Activated effector memory CD4-positive, alpha-beta T cell treated with Interleukin-2 at 50 U/mL for 16 hours (primary cell): ENCODE data around the gene KRTAP10-6.
"Not testable (repeated sequence)": the region's sequence is repeated elsewhere in the genome, so short reads cannot be mapped to it uniquely, and the experiment has no call there.

Source experiments
- DNase-seq: peaks from one replicate; pipeline ENCODE4 v3.0.0-alpha.2; 2020

KRTAP10-6 gene

GRCh38 chr21:44575307-44576024 is 16.8 kb downstream of the KRTAP10-6 start:
- no peak for DNase-seq

DNA sequence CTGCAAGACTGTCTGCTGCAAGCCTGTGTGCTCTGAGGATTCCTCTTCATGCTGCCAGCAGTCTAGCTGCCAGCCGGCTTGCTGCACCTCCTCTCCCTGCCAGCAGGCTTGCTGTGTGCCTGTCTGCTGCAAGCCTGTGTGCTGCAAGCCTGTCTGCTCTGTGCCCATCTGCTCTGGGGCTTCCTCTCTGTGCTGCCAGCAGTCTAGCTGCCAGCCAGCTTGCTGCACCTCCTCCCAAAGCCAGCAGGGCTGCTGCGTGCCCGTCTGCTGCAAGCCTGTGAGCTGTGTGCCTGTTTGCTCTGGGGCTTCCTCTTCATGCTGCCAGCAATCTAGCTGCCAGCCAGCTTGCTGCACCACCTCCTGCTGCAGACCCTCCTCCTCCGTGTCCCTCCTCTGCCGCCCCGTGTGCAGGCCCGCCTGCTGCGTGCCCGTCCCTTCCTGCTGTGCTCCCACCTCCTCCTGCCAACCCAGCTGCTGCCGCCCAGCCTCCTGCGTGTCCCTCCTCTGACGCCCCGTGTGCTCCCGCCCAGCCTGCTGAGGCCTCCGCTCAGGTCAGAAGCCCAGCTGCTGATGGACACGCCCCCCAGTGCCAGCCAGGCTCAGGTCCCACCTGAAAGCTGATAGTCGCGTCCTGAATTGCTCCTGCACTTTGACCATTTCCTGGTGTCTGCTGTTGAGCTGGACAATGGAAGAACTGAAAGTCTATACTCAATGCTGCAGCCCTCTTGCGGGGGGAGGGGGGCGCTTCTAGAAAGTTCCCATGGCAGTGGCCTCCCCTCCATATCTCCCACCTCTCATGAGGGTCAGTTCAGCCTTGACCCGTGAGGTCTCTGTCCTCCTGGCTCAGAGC is 17.6 kb downstream of the KRTAP10-6 start:
- DNase-seq, result no peak

DNA sequence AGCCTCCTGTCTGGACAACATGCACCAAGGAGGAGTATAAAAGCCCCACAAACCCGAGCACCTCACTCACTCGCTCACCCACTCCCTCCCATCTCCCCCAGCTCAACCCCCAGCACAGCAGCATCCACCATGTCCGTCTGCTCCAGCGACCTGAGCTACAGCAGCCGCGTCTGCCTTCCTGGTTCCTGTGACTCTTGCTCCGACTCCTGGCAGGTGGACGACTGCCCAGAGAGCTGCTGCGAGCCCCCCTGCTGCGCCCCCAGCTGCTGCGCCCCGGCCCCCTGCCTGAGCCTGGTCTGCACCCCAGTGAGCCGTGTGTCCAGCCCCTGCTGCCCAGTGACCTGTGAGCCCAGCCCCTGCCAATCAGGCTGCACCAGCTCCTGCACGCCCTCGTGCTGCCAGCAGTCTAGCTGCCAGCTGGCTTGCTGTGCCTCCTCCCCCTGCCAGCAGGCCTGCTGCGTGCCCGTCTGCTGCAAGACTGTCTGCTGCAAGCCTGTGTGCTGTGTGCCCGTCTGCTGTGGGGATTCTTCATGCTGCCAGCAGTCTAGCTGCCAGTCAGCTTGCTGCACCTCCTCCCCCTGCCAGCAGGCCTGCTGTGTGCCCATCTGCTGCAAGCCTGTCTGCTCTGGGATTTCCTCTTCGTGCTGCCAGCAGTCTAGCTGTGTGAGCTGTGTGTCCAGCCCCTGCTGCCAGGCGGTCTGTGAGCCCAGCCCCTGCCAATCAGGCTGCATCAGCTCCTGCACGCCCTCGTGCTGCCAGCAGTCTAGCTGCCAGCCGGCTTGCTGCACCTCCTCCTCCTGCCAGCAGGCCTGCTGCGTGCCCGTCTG is 18.5 kb downstream of the KRTAP10-6 start, which contains the start of gene KRTAP10-4:
KRTAP10-4 (plus strand) TSS at position 100 of the 827 bp plus-strand sequence; CDS start at position 130, 30 bp downstream.
- not testable (repeated sequence) for DNase-seq

GRCh38 chr21:44572959-44573583 is 19.2 kb downstream of the KRTAP10-6 start:
- DNase-seq, result no peak

DNA sequence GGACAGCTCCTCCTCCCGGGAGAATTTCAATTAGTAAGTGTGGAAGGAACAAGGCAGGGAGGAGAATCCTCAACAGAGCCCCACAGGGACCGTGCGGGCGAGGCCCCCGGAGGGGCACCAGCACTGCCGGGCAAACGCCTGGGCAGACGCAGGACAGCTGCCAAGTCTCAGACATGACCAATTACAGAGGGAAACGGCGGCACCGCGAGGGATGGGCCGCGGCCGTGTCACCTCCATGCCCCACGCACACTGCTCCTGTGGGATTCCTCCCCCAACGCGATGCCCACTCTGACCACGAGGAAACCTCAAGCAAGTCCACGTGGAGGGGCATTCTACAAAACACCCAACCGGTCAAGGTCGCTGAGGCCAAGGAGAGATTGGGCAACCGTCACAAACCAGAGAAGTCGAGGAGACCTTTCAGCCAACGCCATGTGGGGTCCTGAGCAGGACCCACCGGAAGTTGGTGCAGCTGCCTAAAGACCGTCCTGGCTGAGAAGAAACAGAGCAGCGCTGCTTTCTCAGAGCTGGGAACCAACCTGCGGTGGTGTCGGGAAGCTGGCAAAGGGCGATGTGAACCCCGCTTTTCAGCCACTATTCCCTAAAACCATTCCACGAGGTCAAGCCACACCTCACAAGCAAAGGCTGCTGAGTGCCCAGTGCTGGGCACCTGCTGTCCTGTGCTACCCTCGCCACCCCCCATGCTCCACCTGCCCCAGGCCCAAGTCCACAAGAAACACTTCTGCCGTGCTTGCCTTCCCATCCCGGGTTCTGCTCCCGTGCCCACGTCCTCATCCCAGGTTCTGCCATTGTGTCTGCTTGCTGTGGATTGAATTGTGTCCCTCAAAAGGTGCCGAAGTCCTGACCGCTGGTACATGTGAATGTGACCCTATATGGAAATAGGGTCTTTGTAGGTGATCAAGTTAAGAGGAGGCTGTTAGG is 20.2 kb downstream of the KRTAP10-6 start:
- DNase-seq, result no peak

DNA sequence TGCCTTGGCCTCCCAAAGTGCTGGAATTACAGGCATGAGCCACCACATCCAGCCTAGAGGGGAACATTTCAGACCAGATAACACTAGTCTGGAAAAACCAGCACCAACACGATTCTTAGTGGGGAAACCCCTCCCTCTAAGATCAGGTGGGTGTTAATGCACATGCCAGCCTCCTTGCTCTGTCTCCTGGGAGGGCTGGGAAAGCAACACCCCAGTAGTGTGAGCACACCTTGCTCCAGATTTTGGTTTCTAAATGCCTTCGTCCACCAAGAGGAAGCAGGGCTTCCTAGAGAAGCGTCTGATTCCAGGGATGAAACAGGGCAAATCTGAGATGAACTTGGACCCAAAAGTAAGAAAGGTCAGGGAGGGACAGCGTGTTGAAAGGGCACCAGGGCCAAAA is 21.0 kb downstream of the KRTAP10-6 start:
- no peak for DNase-seq

DNA sequence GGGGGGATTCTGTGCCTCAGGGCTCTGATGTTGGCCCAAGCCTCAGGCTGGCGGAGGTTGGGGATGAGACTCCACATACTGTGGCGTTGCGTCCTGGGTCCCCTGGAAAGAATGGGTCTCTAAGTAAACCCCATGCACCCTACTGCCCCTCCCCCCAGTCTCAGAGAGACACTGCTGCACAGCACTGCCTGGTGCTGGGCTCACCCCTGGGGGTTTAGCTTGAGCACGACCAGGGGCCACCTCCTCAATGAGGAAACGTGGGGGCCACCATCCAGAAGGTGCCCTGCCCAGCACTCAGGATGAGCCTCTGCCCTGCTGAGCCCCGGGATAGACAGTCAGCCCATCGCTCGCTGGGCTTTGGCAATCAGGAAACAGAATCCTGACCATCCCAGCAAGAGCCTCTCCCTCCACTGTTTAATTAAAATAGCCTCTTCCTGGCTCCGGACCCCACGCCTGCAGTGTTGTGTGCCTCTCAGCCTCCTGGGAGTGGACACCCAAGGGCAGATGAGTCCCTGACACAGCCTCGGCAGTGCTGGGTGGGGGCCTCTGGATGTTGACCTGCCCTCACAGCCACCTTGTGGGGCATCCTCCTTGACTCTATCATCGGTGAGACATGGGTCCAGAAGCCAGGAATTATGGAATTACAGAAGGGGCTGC is 22.3 kb downstream of the KRTAP10-6 start:
- no peak for DNase-seq

DNA sequence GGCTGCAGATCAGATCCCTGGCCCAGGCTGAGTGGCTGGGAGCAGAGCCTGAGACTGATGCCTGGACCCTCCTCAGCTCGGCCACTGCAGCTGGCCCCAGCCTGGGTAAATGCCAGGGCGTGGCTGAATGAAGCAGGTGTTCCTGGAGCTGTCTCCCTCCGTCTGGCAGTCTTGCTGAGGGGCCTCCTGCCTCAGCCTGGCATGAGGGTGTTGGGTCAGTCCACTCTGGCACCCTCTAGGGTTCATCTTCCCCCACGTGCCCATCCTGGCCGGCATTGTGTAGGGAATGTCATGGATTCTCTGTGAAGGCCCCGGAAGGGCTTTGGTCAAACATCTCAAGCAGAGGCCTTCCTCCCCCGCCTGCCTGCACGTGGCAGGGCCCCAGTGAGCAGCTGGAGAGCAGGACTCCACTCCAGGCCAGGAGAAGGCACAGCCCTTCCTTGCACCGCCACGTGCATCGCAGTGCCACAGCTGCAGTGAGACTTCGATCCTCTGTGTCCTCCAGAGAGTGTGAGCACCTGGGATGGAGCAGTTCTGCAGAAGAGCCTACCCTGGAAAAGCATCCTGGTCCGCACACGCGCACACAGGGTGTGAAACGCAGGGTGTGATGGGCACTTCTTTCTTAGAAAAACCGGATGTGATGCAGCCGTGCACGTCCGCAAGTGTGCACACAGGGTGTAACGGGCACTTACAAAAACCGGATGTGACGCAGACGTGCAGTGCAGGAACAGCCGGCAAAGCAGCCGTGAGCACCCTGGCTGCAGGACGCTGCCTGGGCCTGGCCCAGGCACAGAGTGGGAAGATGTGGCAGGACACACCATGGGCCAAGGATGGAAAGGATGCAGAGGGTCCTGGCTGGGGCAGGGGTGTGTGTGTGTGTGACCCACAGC is 23.4 kb downstream of the KRTAP10-6 start:
- DNase-seq, result no peak

DNA sequence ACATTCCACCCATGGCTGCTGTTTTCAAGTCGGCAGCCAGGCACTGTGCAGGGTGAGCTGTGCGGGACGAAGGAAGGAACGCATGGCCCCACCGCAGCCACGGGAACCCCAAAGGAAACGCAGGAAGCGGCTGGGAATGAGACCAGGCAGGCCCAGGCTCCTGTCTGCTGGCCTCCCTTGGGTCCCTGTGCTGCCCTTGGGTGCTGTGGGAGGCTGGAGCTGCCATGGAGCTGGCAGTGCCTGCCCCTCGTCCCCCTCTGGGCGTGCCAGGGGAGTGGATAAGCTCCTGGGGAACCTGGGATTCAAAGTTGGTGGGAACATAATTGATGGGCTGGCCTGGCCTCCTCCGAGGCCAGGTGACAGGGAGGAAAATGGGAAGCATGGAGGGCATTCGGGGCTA is 24.0 kb downstream of the KRTAP10-6 start:
- no peak for DNase-seq

- DNase-seq, result no peak
These were observed 24.7 kb downstream of the KRTAP10-6 start for GRCh38 chr21:44567481-44568171.

DNA sequence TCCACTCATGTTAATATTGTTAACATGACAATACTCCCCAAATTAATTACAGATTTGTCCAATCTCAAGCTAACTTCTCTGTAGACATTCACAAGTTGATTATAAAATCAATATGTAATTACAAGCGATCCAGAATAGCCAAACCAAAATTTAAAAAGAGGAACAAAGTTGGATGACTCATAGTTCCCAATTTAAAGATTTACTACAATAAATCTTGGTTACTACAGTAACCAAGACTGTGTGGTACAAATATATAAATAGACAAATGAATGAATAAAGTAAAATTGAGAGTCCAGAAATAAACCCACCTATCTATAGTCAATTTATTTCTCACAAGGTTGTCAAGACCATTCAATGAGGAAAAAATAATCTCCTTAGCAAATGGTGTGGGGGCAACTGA is 25.9 kb downstream of the KRTAP10-6 start:
- DNase-seq, result no peak

- no peak for DNase-seq
These were observed 27.3 kb downstream of the KRTAP10-6 start for GRCh38 chr21:44564886-44565598.

DNA sequence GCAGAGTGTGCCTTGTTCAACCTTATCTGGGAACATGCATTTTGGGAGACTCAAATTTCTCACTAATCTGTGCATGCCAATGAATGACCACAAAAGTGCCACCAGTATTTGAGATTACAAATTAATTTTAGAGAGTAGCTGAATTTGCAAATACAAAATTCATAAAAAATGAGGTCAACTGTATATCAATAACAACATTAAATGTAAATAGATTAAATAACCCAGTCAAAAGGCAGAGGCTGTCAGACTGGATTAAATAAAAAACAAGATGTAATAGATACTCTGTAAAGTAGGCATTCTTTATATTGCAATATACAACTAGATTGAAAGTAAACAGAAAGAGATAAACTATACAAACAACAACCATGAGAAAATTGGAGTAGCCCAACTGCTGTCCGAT is 28.2 kb downstream of the KRTAP10-6 start:
- DNase-seq, result no peak

- DNase-seq, result no peak
These were observed 33.6 kb downstream of the KRTAP10-6 start, which contains the start of gene KRTAP10-3 for GRCh38 chr21:44558695-44559094. KRTAP10-3 (minus strand) TSS chr21:44558795; CDS start chr21:44558715, 80 bp downstream.

DNA sequence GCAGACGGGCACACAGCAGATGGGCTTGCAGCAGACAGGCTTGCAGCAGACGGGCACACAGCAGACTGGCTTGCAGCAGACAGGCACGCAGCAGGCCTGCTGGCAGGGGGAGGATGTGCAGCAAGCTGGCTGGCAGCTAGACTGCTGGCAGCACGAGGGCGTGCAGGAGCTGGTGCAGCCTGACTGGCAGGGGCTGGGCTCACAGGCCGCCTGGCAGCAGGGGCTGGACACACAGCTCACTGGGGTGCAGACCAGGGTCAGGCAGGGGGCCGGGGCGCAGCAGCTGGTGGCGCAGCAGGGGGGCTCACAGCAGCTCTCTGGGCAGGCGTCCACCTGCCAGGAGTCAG is 34.0 kb downstream of the KRTAP10-6 start:
- DNase-seq, result not testable (repeated sequence)

GRCh38 chr21:44557491-44558328 is 34.6 kb downstream of the KRTAP10-6 start:
- no peak for DNase-seq

DNA sequence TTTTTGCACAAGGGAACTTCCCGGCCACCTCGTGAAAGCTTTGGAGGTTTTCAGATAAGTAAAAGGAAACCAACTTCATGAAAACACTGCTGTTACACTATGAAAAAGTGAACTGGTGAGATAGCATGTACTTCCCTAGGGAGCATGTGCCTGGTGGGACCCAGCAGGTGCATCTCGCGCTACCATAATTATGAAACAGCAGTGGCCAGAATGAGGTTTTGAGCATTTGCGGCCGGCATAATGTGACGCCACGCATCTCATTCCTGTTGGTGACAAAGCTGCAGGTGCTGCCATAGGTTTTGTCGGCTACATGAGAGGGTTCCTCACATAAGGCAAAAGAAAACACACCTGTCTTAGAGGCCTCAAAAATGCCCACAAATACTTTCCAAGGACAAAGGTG is 35.4 kb downstream of the KRTAP10-6 start:
- DNase-seq, result no peak
